Measurements from ENCODE around the gene GRIN2A.

- TF ChIP-seq CTCF (IDR thresholded peaks at IDR 0.05) (no peak), POLR2A (IDR thresholded peaks at IDR 0.05) (no peak)
Observed at GRCh38 chr16:9957002-9957401, 225.2 kb downstream of the GRIN2A start.
